GM21367 (cell line): ENCODE measurements around the gene LSS.
"Not testable (repeated sequence)": the region's sequence is repeated elsewhere in the genome, so short reads cannot be mapped to it uniquely, and the experiment has no call there.

ENCODE experiments used
- ATAC-seq: cut with Tn5 transposase; IDR thresholded peaks from one replicate; pipeline ENCODE4 v1.9.1; 2021; ENCODE audit not compliant: unreplicated experiment

The LSS gene

DNA sequence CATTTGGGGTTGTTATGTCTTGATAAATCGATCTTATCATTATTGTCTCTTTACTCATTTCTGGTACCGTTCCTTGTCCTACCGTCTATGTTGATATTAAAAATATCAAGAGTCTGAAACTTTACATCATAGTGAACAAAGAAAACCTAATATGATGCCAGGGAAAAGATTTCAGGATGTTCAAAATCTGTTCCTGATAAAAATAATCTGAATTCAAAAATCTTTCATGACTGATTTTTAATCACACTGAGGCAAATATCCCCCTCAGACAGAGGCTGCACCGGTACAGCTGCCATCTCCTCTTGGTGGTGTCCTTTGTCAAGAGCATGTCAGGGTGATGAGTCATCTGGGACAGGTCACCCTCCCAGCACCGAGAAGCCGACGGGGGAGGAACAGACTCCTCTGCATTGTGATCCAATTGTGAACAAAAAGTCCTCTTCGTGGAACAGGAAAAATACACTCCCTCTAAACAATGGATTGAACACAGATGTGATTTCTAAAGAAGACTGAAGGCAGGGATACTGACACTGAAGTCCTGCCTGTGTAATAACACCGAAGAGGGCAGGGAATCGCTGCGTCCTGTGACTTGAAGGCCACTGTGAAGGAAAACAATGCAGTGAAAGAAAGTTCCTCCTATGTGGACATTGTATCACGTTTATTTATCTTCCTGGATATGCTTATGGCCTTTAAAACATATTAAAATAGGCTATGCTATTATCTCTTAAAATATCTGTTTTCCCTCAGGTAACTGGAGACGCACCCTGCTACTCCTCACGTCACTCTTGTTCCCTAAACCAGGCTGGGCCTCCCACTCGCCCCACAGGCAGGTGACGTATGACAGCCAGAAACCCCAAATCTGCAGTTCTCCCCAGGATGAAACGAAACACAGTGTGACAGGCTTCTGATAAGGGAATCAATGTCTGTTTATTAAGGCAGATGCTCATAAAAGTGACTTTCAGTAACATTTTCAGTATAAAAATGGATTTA, 40.1 kb downstream of the LSS start:
- no peak for ATAC-seq

DNA sequence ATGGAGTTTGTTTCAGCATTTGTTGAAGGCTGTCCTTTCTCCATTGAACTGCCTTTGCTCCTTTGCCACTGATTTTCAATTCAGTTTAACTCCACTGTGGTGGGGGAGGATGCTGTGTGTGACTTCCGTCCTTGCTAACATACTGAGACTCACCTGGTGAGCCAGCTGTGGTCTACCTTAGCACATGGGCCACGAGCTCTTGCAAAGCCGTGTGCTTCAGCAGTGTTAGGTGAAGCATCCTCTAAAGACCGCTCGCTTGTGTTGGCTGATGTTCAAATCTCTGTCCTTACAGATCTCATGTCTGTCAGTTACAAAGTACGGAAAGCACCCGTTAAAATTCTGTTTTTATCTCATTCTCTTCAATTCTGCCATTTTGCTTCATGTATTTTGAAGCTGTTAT, 40.8 kb downstream of the LSS start:
- ATAC-seq: no peak

GRCh38 chr21:46187261-46187660, 41.3 kb downstream of the LSS start:
- ATAC-seq: no peak

DNA sequence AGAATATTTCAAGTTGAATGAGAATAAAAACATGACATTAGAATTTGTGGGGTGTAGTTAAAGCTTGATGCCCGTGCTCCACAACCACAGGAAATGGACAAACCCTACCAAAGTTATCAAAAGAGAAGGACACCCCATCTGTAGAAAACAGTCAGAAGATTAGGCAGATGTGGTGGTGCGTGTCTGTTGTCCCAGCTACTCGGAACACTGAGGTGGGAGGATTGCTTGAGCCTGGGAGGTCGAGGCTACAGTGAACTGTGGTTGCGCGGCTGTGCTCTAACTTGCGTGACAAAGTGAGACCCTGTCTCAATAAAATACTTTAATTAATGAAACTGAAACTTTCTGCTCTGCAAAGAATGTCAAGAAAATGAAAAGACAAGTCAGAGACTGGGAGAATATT, 42.9 kb downstream of the LSS start:
- no peak for ATAC-seq

- no peak for ATAC-seq
These were observed 43.7 kb downstream of the LSS start for GRCh38 chr21:46184625-46185555.

DNA sequence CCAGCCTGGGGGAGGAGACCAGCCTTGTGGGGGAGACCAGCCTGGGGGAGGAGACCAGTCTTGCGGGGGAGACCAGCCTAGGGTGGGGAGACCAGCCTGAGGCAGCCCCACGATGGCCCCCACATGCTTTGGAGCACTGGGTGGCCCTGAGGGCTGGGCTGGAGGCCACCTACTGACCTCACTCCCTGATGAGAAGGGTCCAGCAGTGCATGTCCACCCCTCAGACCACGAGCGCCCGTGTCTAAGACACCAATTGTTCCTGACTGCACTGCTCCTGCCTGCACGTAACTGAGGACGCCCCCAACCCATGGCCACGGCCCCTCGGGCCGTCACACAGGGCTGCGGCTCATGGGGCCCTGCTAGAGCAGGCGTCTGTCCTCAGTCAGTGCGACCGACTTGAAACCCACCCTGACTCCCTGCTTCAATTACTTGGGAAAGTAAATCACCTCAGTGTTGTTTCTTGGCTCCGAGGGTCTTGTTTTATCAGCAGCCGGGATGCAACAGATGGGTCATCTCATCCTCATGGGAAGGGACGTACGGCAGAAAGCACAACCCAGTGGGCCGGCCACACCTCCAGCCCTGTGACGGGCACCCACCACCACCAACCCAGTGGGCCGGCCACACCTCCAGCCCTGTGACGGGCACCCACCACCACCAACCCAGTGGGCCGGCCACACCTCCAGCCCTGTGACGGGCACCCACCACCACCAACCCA, 44.5 kb downstream of the LSS start, which contains the start of gene SPATC1L:
Gene SPATC1L (minus strand): TSS at position 550 of the 715 bp plus-strand sequence. CDS start 1,643 bp downstream, outside the sequence.
- ATAC-seq: no peak

DNA sequence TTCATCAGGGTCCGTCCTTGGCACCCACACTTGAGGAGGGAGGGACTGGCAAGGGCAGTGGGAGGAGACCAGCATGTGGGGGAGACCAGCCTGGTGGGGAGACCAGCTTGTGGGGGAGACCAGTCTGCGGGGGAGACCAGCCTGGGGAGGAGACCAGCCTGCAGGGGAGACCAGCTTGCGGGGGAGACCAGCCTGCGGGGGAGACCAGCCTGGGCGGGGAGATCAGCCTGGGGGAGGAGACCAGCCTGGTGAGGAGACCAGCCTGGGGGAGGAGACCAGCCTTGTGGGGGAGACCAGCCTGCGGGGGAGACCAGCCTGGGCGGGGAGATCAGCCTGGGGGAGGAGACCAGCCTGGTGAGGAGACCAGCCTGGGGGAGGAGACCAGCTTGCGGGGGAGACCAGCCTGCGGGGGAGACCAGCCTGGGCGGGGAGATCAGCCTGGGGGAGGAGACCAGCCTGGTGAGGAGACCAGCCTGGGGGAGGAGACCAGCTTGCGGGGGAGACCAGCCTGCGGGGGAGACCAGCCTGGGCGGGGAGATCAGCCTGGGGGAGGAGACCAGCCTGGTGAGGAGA, 45.2 kb downstream of the LSS start:
- not testable (repeated sequence) for ATAC-seq

- ATAC-seq: no peak
These were observed 45.8 kb downstream of the LSS start for GRCh38 chr21:46182548-46183336.

DNA sequence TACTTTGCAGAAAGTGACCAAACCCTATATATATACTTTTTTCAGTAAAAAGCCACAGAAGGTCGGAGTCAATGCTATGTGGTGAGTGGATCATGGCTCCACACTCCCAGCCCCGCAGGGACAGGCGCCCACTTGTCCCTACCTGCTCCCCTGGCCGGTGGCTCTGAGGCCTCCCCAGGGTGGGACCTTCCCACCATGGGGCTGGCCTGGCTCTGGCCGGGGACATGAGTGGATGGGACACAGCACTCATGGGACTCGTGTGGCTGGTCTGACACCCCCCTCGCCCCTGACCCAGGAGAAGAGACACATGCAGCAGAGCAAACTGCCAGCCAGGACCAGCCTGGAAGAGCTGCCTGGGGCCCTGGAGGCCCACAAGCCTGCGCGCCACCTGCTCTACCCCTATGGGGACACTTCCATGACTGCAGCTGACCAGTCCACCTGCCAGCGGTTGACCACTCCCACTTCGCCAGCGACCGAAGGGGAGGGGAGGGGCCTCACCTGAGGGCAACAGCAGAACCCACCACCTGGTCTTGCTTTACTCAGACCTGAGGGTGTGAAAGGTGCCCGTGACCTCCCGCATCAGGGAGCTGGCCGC, 46.5 kb downstream of the LSS start:
- no peak for ATAC-seq

DNA sequence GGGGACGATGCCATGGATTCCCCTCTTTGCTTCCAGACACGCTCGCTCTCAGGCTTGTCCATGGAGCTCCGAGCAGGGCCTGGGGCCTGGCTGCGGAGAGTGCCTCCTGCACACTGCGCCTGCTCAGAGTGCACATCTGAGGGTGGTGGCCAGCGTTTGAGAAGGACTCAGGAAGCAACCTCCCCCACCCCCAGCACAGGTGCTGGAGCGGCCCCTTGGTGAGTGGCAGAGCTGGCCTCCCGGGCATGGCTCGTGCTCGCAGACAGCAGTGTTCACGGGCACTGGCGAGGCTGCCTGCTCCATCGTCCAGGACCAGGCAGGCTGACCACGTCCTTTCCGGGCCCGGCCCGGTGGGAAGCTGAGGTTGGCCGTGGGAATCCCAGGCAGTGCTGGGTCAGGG, 47.1 kb downstream of the LSS start:
- no peak for ATAC-seq

DNA sequence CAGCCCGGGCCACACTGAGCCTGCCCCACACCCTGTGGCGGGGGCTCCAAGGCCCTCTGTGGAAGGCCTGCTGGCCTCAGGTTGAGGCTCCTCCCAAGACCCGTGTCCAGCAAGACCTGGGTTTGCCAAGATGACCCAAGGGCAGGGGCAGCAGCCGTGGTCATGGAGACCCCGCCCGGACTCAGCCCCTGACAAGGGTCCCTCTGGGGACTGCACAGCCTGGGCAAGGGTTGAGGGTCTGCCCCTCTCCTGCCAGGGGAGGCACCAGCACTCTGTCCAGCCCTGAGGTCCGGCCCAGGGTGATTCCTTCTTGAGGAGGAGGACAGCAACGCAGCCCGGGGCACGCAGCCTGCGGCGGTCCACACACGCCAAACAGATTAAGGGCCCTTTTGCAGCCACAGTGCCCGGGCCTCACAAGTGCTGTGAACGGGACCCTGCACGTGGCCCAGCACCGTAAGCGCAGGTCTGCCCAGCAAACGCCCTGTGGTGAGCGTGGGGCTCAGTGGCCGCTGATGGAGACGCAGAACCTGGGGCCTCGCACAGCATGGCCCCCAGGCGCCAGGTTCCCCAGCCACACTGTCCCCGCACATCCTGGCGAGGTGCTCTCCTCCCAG, 47.7 kb downstream of the LSS start:
- no peak for ATAC-seq

GRCh38 chr21:46180079-46180722, 48.4 kb downstream of the LSS start:
- ATAC-seq: no peak

DNA sequence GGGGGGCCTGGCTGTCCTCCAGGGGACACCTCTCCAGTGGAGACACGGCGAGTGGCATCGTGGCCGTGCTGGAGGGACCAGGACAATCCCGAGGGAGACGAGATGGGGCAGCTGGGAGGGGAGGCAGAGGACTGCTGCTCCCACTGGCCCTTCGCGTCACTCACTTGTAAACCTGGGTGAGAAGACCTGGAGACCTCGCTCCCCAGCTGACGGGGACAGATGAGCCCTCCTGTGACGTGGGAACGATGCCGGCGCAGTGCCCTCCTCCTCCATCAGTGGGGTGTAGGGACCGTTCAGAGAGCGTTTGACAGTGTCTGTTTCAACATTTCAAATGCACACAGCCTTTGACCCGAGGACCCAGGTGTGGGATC, 48.9 kb downstream of the LSS start:
- ATAC-seq: no peak

DNA sequence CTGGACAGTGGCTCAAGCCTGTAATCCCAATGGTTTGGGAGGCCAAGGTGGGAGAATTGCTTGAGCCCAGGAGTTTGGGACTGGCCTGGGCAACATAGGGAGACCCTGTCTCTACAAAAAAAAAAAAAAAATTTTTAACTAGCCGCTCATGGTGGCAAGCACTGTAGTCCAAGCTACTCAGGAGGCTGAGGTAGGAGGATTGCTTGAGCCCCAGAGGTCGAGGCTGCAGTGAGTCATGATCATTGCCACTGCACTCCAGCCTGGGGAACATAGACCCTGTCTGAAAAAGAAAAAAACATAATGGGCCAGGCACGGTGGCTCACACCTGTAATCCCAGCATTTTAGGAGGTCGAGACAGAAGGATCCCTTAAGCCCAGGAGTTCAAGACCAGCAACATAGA, 49.6 kb downstream of the LSS start:
- ATAC-seq: no peak

DNA sequence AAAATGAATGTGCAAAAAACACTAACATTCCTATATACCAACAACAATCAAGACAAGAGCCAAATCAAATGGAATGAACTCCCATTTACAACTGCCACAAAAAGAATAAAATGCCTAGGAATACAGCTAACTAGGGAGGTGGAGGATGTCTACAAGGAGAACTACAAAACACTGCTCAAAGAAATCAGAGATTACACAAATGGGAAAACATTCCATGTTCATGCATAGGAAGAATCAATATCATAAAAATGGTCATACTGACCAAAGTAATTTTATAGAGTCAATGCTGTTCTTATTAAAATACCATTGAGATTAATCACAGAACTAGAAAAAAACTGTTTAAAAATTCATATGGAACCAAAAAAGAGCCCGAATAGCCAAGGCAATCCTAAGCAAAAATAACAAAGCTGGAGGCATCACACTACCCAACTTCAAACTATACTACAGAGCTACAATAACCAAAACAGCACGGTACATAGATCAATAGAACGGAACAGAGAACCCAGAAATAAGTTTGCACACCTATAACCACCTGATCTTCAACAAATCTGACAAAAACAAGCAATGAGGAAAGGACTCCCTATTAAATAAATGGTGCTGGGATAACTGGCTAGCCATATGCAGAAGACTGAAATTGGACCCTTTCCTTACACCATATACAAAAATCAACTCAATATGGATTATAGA, 52.0 kb downstream of the LSS start:
- ATAC-seq: not testable (repeated sequence)

GRCh38 chr21:46173573-46173972, 55.0 kb downstream of the LSS start:
- no peak for ATAC-seq

DNA sequence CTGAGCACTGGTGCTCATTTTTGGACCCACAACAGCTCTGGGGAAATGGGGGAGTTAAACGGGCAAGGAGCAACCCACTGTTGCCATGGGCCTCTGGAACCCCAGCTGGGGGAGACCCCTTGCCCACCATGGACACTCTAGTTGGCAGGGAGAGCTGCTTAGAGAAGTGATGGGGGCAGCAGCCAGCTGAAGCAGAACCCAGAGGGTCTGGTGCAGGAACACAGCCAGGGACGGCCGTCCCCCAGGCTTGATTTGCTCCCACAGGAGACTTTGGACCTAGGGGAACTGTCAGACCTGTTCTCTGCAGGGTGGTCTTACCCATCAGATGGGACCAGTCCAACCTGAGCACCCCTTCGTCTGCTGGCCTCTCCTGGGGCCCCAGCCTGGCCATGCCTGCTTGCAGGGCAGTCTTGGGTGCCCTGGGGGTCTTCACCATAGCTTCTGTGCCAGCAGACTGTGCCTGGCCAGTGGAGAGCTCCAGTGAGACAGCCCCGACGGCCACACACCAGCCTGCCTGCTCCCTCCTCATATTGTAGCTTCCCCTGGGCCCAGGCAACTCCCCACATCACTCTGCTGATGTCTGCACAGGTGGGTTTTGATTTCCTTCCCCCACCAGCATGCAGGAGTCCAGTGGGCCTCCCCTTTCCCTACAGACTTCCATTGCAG, 55.6 kb downstream of the LSS start:
- ATAC-seq: no peak
